ENCODE measurements around the gene ATP5F1D.
A peak's percentile ranks its signal among the peaks of the same experiment; 100 is the strongest.

The ATP5F1D gene

GRCh38 chr19:1259876-1260748 lies 18.6 kb downstream of the ATP5F1D start:
- no peak for DNase-seq

DNA sequence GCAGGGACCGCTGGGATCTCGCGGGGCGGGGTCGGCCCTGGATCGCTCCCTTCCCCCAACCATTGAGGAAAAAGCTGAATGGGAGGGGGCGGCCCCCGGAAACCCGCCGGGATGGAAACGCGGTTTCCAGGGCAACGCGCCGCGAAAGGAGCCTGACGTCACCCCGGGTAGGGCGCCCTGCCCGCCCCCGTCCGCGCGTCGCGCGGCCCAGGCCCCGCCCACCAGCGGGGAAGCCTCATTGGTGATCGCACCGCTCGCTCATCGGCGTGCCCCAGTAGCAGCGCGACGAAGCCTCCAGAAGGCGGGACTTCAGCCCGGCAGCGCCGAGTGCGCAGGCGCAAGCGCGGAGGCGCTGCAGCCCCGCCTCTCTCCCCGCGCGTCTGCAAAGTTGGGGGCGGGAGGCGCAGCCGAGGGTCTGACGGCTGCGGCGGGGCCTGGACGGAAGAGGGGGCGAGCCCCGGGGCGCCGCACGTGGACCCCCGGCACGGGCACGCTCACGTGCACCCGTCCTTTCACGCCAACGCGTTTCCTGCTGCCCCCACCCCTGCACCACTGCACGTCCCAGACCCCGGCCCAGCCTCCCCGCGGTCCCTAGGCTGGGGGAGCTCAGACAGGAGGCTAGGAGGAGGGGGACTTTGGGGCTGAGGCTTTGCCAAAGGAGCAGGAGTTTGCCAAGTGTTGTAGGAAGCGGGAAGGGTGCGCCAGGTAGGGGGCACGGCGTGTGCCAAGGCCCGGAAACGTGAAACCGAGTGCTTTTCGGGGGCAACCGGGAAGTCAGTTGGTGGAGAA lies 19.4 kb downstream of the ATP5F1D start:
- peak; percentile 54 for DNase-seq

- DNase-seq, result no peak
Measured at GRCh38 chr19:1261538-1261797, 19.9 kb downstream of the ATP5F1D start.

DNA sequence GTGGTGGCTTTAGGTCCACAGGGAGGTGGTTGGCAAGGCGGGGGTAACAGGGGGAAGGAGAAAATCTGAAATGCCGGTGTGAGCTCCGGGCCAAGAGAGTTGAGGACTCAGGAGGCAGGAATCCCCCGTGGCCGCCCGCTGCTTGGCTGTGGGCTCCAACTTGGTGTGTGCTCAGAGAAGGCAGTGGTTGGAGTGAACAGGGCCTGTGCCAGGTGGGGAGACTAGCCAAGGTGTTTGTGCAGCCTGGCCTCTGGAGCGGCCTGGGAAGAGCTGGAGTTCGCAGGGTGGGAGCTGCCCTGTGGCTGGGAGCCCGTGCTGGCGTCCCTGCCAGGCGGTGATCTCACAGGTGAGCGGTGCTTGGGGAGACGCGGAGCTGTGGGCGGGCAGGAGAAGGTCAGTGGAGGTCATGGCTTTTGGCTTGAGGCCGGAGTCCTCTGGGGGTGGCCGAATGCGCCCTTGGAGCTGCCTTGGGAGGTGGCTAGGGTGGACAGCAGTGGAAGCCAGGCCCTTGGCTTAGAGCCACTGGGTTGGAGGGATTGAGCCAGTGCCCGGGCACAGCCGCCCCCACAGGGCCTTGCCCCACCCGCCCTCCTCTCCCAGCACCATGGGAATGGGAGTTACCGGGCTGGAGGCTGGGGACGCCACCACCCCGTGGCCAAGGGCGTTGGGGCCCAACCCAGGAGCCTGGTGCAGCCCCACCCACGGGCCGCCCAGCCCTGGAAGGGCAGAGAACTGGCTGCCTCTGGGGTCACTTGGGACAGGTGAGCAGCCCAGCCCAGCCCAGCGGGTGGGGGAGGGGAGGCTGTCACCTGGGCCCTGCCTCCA lies 20.5 kb downstream of the ATP5F1D start:
- no peak for DNase-seq

DNA sequence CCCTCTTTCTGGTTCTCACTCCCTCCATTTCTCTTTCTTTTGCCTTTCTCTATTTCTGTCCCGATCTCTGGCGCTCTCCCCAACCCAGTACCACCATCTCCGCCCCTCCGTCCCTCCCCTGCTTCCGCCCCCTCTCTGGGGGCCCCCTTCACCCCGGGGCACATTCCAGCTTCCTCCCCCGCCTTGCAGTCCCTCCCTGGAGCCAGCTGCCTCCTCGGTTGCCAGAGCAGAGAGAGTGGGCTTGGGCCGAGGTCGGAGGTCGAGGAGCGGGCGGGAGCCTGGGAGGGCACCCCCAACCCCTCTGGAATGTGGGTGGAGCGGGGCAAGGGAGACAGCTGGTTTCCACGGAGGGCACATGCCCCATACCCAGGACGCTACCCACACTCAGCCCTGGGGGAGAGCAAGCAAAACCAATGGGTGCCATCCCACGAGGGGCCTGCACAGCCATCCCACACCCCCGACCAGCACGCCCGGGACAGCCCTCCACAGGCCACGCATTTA lies 21.1 kb downstream of the ATP5F1D start:
- DNase-seq, result no peak

- DNase-seq, result no peak
Measured at GRCh38 chr19:1263188-1263587, 21.6 kb downstream of the ATP5F1D start.

DNA sequence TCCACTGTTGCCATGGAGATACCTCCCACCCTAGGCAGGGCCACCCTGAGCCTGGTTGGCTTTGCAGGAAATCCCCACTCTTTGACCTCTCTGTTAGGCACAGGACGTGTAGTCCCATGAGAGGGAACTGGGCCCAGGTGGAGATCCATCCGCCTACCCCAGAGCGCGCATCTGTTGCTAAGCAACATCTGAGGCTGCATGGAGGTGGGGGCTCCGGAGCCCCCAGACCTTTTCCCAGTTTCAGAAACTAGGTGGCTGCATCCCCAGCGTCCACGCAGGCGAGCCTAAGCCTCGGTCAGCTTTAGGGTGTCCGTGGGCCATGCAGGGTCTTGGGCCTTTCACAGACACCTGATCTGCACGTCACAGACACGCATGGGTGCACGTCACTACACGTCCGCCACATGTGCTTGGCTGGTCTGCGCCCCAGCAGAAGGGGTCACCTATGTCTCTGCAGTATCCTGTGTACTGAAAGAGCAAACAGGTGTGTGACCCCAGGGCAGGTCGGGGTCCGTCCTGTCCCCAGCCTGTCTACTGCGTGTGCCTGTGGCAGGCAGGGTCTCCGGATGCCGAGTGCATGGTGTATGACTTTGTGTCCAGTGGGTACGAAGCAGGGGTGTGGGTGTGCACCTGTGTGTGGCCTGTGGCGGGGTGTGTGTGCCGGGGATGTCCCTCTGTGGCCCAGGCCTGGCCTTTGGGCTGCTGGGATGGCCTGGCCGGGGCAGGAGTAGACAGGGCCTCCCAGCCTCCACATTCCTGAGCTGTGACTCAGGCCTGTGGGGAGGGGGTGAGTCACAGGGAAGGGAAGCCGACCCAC lies 23.5 kb downstream of the ATP5F1D start:
- no peak for DNase-seq

DNA sequence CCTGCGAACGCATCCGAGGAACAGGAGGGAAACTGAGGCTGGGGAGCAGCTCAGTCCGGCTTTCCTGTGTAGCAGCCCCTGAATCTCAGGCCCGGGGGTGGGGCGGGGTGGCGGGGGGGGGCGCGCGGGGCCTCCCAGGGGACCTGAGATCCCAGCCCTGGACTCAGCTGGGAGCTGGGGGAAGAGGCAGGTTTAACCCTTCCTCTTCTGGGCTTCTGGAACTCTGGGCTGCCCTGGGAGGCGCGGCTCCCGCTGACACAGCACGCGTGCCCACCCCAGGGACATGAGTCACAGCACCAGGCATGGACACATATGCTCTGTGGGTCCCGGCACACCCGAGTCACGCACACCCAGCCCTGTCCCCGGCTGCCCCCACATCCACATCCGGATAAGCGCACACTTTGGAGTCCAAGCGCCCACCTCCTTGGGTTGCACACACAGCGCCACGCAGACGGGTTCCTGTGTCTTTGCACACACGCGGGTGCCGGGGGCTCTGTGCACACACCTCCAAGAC lies 24.1 kb downstream of the ATP5F1D start:
- DNase-seq, result no peak

GRCh38 chr19:1266129-1266915 lies 24.8 kb downstream of the ATP5F1D start:
- no peak for DNase-seq

DNA sequence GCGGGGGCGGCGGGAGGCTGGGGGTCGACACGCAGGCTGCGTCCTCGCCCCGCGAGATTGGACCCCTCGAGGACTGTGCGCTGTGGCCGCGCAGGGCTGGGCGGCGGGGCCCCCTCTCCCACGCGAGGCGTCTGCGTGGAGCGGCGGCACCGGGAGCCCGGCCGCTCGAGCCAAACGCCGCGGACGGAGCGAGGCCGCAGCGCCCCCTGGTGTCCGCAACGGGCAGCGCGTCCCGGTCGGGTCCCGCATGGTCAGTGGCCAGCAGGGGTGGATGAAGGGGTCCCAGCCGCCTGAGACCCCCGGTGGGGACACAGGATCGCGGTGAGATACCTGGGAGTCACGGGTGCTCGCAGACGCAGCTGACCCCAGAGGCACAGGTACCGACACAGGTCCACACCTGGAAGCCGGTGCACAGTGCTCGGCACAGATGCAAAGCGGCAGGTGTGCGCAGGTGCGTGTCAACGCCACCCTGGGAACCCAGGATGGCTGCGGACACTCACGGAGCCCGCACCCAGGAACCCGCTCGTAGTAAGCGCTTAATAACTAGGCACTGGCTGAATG lies 25.4 kb downstream of the ATP5F1D start:
- no peak for DNase-seq

- no peak for DNase-seq
Measured at GRCh38 chr19:1267477-1268225, 26.1 kb downstream of the ATP5F1D start.

- DNase-seq, result no peak
Measured at GRCh38 chr19:1268226-1269064, 26.9 kb downstream of the ATP5F1D start.

- DNase-seq, result peak; percentile 91
Measured at GRCh38 chr19:1269065-1269477, 27.5 kb downstream of the ATP5F1D start, which contains the start of gene CIRBP. TSS of gene CIRBP (plus strand) at chr19:1269332. CDS start at chr19:1270934, 1,602 bp downstream.

- peak; percentile 29 for DNase-seq
Measured at GRCh38 chr19:1269478-1270212, 28.1 kb downstream of the ATP5F1D start.

- DNase-seq, result no peak
Measured at GRCh38 chr19:1270213-1270853, 28.8 kb downstream of the ATP5F1D start.

- no peak for DNase-seq
Measured at GRCh38 chr19:1270854-1271527, 29.4 kb downstream of the ATP5F1D start.
